Naive thymus-derived CD4-positive, alpha-beta T cell (primary cell): ENCODE results near the gene GARIN5A. TPM values are rescaled to one million over a fixed set of nuclear protein-coding genes. Genes with fewer than 3 reads are reported as not detected.

ENCODE experiments used
- ATAC-seq: fragments of 150-1000 bp; cut with Tn5 transposase; 2 replicates; pipeline ENCODE4 v1.10.0; 2021; ENCODE audit warnings: mild to moderate bottlenecking, moderate library complexity
- CTCF ChIA-PET: fragments of 350-600 bp; sonication (Branson Sonifier 250); formaldehyde crosslinking; loops from one replicate; lab custom pipeline; 2021; ENCODE audit warnings: antibody characterized with exemption; lab: Charles Lee
- POLR2A ChIA-PET: fragments of 350-600 bp; sonication (Branson Sonifier 250); formaldehyde crosslinking; loops from one replicate; lab custom pipeline; 2021; ENCODE audit warnings: antibody characterized with exemption, inconsistent platforms; lab: Charles Lee
- DNase-seq, 9 donors: peaks; one replicate each; pipeline versions ENCODE4 v3.0.0 to v3.0.0-alpha.2; 2020 to 2022; ENCODE audit warnings: mixed read lengths in 1 of 9
- H3K27ac ChIP-seq: one replicate; pipeline ENCODE4 v1.7.0; 2013; ENCODE audit warnings: mild to moderate bottlenecking, low read depth, low read length, moderate library complexity
- H3K27me3 ChIP-seq, 2 donors: one replicate each; pipeline ENCODE4 v1.7.0; 2013; ENCODE audit warnings: low read length in 2 of 2, mild to moderate bottlenecking in 2 of 2, moderate library complexity in 2 of 2; ENCODE audit not compliant: control insufficient read depth in 2 of 2, insufficient read depth in 2 of 2
- H3K36me3 ChIP-seq, 3 experiments: 1 replicate in 2 of 3; 2 replicates in 1 of 3; pipeline ENCODE4 v1.7.0; 2013; ENCODE audit warnings: low read length in 3 of 3, mild to moderate bottlenecking in 3 of 3, moderate library complexity in 1 of 3; ENCODE audit not compliant: insufficient read depth in 3 of 3, control insufficient read depth in 2 of 3
- H3K4me1 ChIP-seq, 2 donors: one replicate each; pipeline ENCODE4 v1.7.0; 2013; ENCODE audit warnings: low read length in 2 of 2, mild to moderate bottlenecking in 2 of 2, moderate library complexity in 1 of 2; ENCODE audit not compliant: control insufficient read depth in 2 of 2, insufficient read depth in 2 of 2
- H3K4me3 ChIP-seq: 2 replicates; pipeline ENCODE4 v1.7.0; 2013; ENCODE audit warnings: mild to moderate bottlenecking, low read length
- H3K9me3 ChIP-seq, 3 experiments: 1 replicate in 2 of 3; 2 replicates in 1 of 3; pipeline ENCODE4 v1.7.0; 2013; ENCODE audit warnings: low read length in 3 of 3; ENCODE audit not compliant: control insufficient read depth in 2 of 3
- H3K27ac Mint-ChIP-seq, 9 donors: one replicate each; pipeline ENCODE4 v1.8.0; 2020 to 2022; ENCODE audit warnings: mixed read lengths in 9 of 9, mild to moderate bottlenecking in 8 of 9, moderate library complexity in 5 of 9, inconsistent platforms in 2 of 9
- H3K27me3 Mint-ChIP-seq, 5 donors: one replicate each; pipeline ENCODE4 v1.8.0; 2021 to 2022; ENCODE audit warnings: mixed read lengths in 5 of 5, mild to moderate bottlenecking in 1 of 5
- H3K36me3 Mint-ChIP-seq, 5 donors: one replicate each; pipeline ENCODE4 v1.8.0; 2020 to 2022; ENCODE audit warnings: mixed read lengths in 5 of 5, mild to moderate bottlenecking in 3 of 5, inconsistent platforms in 1 of 5
- H3K4me1 Mint-ChIP-seq, 7 donors: one replicate each; pipeline ENCODE4 v1.8.0; 2020 to 2022; ENCODE audit warnings: mixed read lengths in 7 of 7, mild to moderate bottlenecking in 3 of 7, inconsistent platforms in 1 of 7
- H3K4me3 Mint-ChIP-seq, 10 donors: one replicate each; pipeline ENCODE4 v1.8.0; 2020 to 2022; ENCODE audit warnings: mild to moderate bottlenecking in 10 of 10, mixed read lengths in 10 of 10, moderate library complexity in 6 of 10, inconsistent platforms in 2 of 10
- H3K9me3 Mint-ChIP-seq, 11 donors: one replicate each; pipeline ENCODE4 v1.8.0; 2020 to 2022; ENCODE audit warnings: mixed read lengths in 11 of 11, mild to moderate bottlenecking in 4 of 11, inconsistent platforms in 1 of 11, moderate library complexity in 1 of 11
- intact Hi-C, 2 donors: fragments of 100-400 bp; cut with micrococcal nuclease; formaldehyde crosslinking; loops; one replicate each; pipeline ENCODE4 v1.15.1; 2023
- polyA plus RNA-seq, 2 donors: library from polyadenylated mRNA; unstranded; fragments of 300-500 nt; fragmentation: Illumina TruSeq; gene quantifications; one replicate each; pipeline ENCODE4 v1.2.3, GENCODE V29; 2021
- total RNA-seq, 6 experiments: library from RNA in 5 of 6; stranded (reverse) in 5 of 6; gene quantifications; 1 replicate in 5 of 6; 2 replicates in 1 of 6; pipeline ENCODE4 v1.2.3 and lab custom pipeline; 2021 to 2026

The GARIN5A gene
- total RNA-seq (under 1 TPM in 4 of 5 experiments, not detected in 1; 0.59 to 0.93 (median 0.68) TPM), polyA plus RNA-seq (1 to 10 TPM in 1 of 2 donors, under 1 TPM in 1; 0.77 to 3.1 TPM), total RNA-seq (lab: John Stamatoyannopoulos, UW) (1.1 reads per million)

DNA sequence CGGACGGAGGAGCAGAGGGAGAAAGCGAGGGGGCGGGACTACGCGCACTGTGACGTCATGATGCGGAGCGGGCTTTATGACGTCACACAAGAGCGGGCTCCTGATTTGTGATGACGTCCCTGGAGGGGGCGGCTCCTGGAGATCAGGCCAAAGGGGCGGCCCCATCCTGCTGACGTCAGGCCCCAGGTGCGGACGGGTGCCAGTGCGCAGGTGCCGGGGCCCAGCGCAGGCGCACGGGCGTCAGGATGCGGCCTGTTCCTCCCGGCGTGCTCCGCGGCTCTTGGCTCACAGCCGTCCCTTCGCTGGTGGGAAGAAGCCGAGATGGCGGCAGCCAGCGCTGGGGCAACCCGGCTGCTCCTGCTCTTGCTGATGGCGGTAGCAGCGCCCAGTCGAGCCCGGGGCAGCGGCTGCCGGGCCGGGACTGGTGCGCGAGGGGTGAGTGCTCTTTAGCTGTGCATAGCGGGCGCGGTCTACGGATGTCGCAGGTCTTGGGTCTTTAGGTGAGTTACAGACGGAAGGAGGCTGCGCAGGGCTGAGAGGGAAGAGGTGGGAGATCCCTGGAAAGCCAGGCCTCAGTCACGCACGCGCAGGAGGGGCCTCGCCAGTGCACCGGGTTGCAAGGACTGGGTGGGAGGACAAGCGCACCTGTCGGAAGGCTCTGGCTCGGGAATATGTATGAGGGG is at the start of gene GARIN5A, which contains the start of gene EMC10:
Gene GARIN5A, minus strand, starts transcription at position 625 of the 683 bp plus-strand sequence. Its CDS starts 460 bp downstream, at position 165.
Gene EMC10, plus strand, starts transcription at position 284 of the 683 bp plus-strand sequence. Its CDS starts 38 bp downstream, at position 322.
- ATAC-seq (peak; percentile 97), DNase-seq (peak; percentile 92 to 96 (median 95))
- Histone ChIP-seq H3K9me3 (no peaks in the 10 kb centered on the region), H3K4me3 (peak within 1 kb of the TSS; percentile 96), H3K27ac (peak within 1 kb of the TSS; percentile 96), H3K36me3 (peaks cover 0 to 40% (median 0%) of the 10 kb centered on the region in 3 experiments), H3K4me1 (peaks cover 14 to 19% of the 10 kb centered on the region in 2 donors), H3K27me3 (no peaks in the 10 kb centered on the region)
- ChIA-PET POLR2A (interaction anchor here (0.6 to 0.8 kb wide), 2 partner anchors 34 kb away, joined by 3 read pairs; partner anchors contain the start of gene JOSD2), CTCF (no interaction called here)
- intact Hi-C loops = loop anchor here (1.0 kb wide), 9 partner anchors 35 to 451 kb away; partner anchors contain the start of genes JOSD2 (in 2 of the 2), KCNC3 (in 1 of the 2), NR1H2 (in 1 of the 2) and POLD1 (in 1 of the 2)
- H3K27me3 Mint-ChIP-seq = no peaks in the 10 kb centered on the region
- H3K27ac Mint-ChIP-seq = peak within 1 kb of the TSS; percentile 88 to 98 (median 96)
- peak within 1 kb of the TSS; percentile 94 to 99 (median 98) for H3K4me3 Mint-ChIP-seq
- H3K4me1 Mint-ChIP-seq = peaks cover 21 to 36% (median 27%) of the 10 kb centered on the region in 7 donors
- H3K36me3 Mint-ChIP-seq = peaks cover 3 to 11% (median 8%) of the 10 kb centered on the region in 5 donors
- H3K9me3 Mint-ChIP-seq = peaks cover 0 to 13% (median 0%) of the 10 kb centered on the region in 11 donors

DNA sequence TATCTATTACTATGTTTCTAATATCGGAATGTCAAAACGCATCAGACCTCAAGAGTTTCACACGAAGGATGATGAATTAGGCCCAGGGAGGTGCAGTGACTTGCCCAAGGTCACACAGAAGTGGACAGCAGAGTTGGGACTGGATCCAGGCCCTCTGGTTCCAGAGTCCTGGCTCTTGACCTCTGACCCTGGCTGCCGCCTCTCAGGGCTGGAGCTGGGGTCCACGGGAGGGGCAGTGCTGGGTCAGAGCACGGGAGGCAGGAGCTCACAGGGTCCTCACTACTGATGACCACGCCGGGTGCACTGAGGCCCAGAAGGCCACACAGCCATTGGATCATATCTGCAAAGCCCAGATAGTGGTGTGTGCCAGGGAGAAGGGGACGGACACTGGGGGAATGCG is 46.2 kb upstream of the GARIN5A start:
- intact Hi-C loops = no loop called here
- H3K9me3 Mint-ChIP-seq = no peaks in the 10 kb centered on the region
- CTCF ChIA-PET = no interaction called here

DNA sequence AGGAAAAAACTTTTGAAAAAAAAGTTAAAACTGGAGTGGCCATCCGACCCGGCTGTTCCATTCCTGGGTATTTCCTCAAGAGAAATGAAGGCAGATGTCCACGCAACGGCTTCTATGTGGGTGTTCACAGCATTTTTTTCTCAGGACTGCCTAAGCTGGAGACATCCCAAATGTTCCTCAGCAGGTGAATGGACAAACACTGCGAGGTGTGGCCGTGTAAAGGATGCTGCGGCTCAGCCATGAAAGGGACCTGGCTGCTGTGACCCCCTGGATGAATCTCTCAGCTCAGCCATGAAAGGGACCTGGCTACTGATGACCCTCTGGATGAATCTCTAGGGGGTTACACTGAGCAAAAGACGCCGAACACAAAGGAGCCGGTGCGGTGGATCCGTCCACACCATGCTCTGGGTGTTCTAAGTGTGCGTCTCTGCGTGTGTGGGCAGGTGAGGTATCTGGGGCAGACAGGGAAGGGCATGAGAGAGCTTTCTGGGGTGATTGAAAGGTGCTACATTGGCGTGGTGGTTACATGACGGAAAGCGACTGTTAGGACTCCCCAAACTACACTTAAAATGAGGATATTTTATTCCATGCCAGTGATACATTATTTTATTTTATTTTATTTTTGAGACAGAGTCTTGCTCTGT is 44.3 kb upstream of the GARIN5A start:
- Histone ChIP-seq H3K4me3 (no peak overlapping the region), H3K36me3 (no peaks in the 10 kb centered on the region), H3K4me1 (no peaks in the 10 kb centered on the region), H3K27ac (no peak overlapping the region), H3K9me3 (no peaks in the 10 kb centered on the region), H3K27me3 (no peaks in the 10 kb centered on the region)
- intact Hi-C loops = no loop called here
- Mint-ChIP-seq H3K36me3 (no peaks in the 10 kb centered on the region), H3K4me3 (no peak overlapping the region), H3K27me3 (peaks cover 0 to 7% (median 2%) of the 10 kb centered on the region in 5 donors), H3K27ac (no peak overlapping the region), H3K4me1 (no peaks in the 10 kb centered on the region), H3K9me3 (no peaks in the 10 kb centered on the region)
- POLR2A ChIA-PET = no interaction called here
- DNase-seq (no peak), ATAC-seq (no peak)
- CTCF ChIA-PET = no interaction called here

More for the DNA sequence above, 46.2 kb upstream of the GARIN5A start:
- no peak for ATAC-seq
- Mint-ChIP-seq H3K36me3 (no peaks in the 10 kb centered on the region), H3K27ac (no peak overlapping the region), H3K4me1 (no peaks in the 10 kb centered on the region), H3K27me3 (peaks cover 0 to 9% (median 7%) of the 10 kb centered on the region in 5 donors), H3K4me3 (no peak overlapping the region)
- Histone ChIP-seq H3K9me3 (no peaks in the 10 kb centered on the region), H3K4me1 (no peaks in the 10 kb centered on the region), H3K27me3 (no peaks in the 10 kb centered on the region), H3K4me3 (no peak overlapping the region), H3K27ac (no peak overlapping the region), H3K36me3 (no peaks in the 10 kb centered on the region)
- POLR2A ChIA-PET = no interaction called here
- no peak for DNase-seq

DNA sequence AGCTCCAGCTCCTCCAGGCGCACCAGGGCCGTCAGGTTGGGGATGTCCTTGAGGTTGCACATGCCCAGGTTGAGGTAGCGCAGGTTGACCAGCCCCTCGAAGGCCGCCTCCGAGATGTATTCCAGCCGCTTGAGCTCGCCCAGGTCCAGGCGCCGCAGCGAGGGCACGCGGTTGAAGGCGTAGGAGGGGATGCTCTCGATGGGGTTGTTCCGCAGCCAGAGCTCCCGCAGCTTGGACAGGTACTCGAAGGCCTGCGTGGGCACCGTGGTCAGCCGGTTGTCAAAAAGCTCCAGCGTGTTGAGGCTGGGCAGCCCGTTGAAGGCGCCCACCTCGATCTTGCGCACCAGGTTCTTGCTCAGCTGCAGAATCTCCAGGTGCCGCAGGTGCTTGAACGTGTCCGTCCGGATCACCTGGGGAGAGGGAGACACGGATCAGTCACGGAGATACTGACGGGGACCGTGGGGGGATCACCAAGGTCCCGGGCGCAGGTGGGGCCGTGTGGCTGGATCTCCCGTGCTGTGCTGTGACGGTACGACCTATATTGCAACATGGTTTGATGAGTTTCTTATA is 42.4 kb upstream of the GARIN5A start:
- no peak overlapping the region for H3K4me3 ChIP-seq
- Mint-ChIP-seq H3K4me1 (no peaks in the 10 kb centered on the region), H3K27me3 (peaks cover 0 to 12% (median 7%) of the 10 kb centered on the region in 5 donors), H3K9me3 (no peaks in the 10 kb centered on the region), H3K36me3 (no peaks in the 10 kb centered on the region), H3K27ac (peak overlapping the region in 1 of 9 donors; percentile 14), H3K4me3 (no peak overlapping the region)
- ATAC-seq = no peak
- no peaks in the 10 kb centered on the region for H3K4me1 ChIP-seq
- no peak for DNase-seq
- no peaks in the 10 kb centered on the region for H3K9me3 ChIP-seq
- ChIA-PET CTCF (no interaction called here), POLR2A (no interaction called here)
- no peak overlapping the region for H3K27ac ChIP-seq
- intact Hi-C loops = no loop called here
- H3K36me3 ChIP-seq = no peaks in the 10 kb centered on the region
- H3K27me3 ChIP-seq = no peaks in the 10 kb centered on the region

GRCh38 chr19:50518091-50519005 is 41.7 kb upstream of the GARIN5A start:
- Histone ChIP-seq H3K4me1 (no peaks in the 10 kb centered on the region), H3K4me3 (no peak overlapping the region), H3K27ac (no peak overlapping the region), H3K9me3 (no peaks in the 10 kb centered on the region), H3K36me3 (no peaks in the 10 kb centered on the region), H3K27me3 (no peaks in the 10 kb centered on the region)
- no peak overlapping the region for H3K4me3 Mint-ChIP-seq
- no peaks in the 10 kb centered on the region for H3K36me3 Mint-ChIP-seq
- peaks cover 0 to 14% (median 7%) of the 10 kb centered on the region in 5 donors for H3K27me3 Mint-ChIP-seq
- no peaks in the 10 kb centered on the region for H3K9me3 Mint-ChIP-seq
- ATAC-seq (no peak), DNase-seq (no peak)
- intact Hi-C loops = no loop called here
- no peak overlapping the region for H3K27ac Mint-ChIP-seq
- ChIA-PET CTCF (no interaction called here), POLR2A (no interaction called here)
- peaks cover 0 to 2% (median 0%) of the 10 kb centered on the region in 7 donors for H3K4me1 Mint-ChIP-seq

GRCh38 chr19:50517704-50518075 is 41.0 kb upstream of the GARIN5A start:
- H3K36me3 Mint-ChIP-seq = no peaks in the 10 kb centered on the region
- Histone ChIP-seq H3K27ac (no peak overlapping the region), H3K4me1 (no peaks in the 10 kb centered on the region), H3K9me3 (no peaks in the 10 kb centered on the region), H3K4me3 (no peak overlapping the region), H3K36me3 (no peaks in the 10 kb centered on the region), H3K27me3 (no peaks in the 10 kb centered on the region)
- no peaks in the 10 kb centered on the region for H3K9me3 Mint-ChIP-seq
- no peak overlapping the region for H3K27ac Mint-ChIP-seq
- intact Hi-C loops = no loop called here
- CTCF ChIA-PET = no interaction called here
- H3K27me3 Mint-ChIP-seq = peaks cover 0 to 17% (median 6%) of the 10 kb centered on the region in 5 donors
- no peak for DNase-seq
- no peak for ATAC-seq
- POLR2A ChIA-PET = no interaction called here
- peaks cover 0 to 5% (median 0%) of the 10 kb centered on the region in 7 donors for H3K4me1 Mint-ChIP-seq
- no peak overlapping the region for H3K4me3 Mint-ChIP-seq
